HG03097 (cell line): ENCODE results near the gene CRAMP1.
"Not testable (repeated sequence)": the region's sequence is repeated elsewhere in the genome, so short reads cannot be mapped to it uniquely, and the experiment has no call there.

Experiments used
- ATAC-seq: cut with Tn5 transposase; IDR thresholded peaks from one replicate; pipeline ENCODE4 v1.9.1; 2021; ENCODE audit not compliant: unreplicated experiment, low FRiP score

The CRAMP1 gene

GRCh38 chr16:1706386-1707192, 94.4 kb downstream of the CRAMP1 start:
- ATAC-seq = peak; percentile 4

- ATAC-seq = no peak
Measured at GRCh38 chr16:1707193-1707790, 95.1 kb downstream of the CRAMP1 start.

- ATAC-seq = no peak
Measured at GRCh38 chr16:1708083-1708767, 96.1 kb downstream of the CRAMP1 start.

- ATAC-seq = no peak
Measured at GRCh38 chr16:1708768-1709180, 96.6 kb downstream of the CRAMP1 start.

GRCh38 chr16:1709356-1709755, 97.2 kb downstream of the CRAMP1 start:
- ATAC-seq = no peak

- ATAC-seq = no peak
Measured at GRCh38 chr16:1710811-1711507, 98.8 kb downstream of the CRAMP1 start.

GRCh38 chr16:1712791-1713261, 100.7 kb downstream of the CRAMP1 start:
- ATAC-seq = no peak

- ATAC-seq = no peak
Measured at GRCh38 chr16:1713331-1713730, 101.2 kb downstream of the CRAMP1 start.

GRCh38 chr16:1713933-1714332, 101.8 kb downstream of the CRAMP1 start:
- ATAC-seq = no peak

- no peak for ATAC-seq
Measured at GRCh38 chr16:1715220-1715619, 103.1 kb downstream of the CRAMP1 start.

- ATAC-seq = not testable (repeated sequence)
Measured at GRCh38 chr16:1718236-1718635, 106.1 kb downstream of the CRAMP1 start.

GRCh38 chr16:1719559-1720229, 107.5 kb downstream of the CRAMP1 start:
- ATAC-seq = not testable (repeated sequence)

GRCh38 chr16:1721372-1721771, 109.2 kb downstream of the CRAMP1 start:
- ATAC-seq = no peak

GRCh38 chr16:1723450-1724147, 111.4 kb downstream of the CRAMP1 start:
- ATAC-seq = no peak

- no peak for ATAC-seq
Measured at GRCh38 chr16:1724491-1724890, 112.3 kb downstream of the CRAMP1 start.

- ATAC-seq = no peak
Measured at GRCh38 chr16:1726661-1727502, 114.7 kb downstream of the CRAMP1 start.
